SK-N-SH treated with all-trans-retinoic acid at 6 μM for 48 hours (cell line): ENCODE results near the gene NRXN2.

Experiments
- ATAC-seq: fragments of 200-7000 bp; cut with Tn5 transposase; 3 replicates; pipeline ENCODE4 v1.9.1; 2020; ENCODE audit warnings: mild to moderate bottlenecking, moderate library complexity
- ARNTL ChIP-seq: fragments of 450-650 bp; formaldehyde crosslinking; IDR thresholded peaks from 2 replicates; pipeline ENCODE4 v1.5.0; 2020; ENCODE audit warnings: low read depth, mild to moderate bottlenecking, moderate library complexity, borderline replicate concordance
- BACH2 ChIP-seq: fragments of 250-450 bp; sonication (Bioruptor Pico); IDR thresholded peaks from 2 replicates; pipeline ENCODE4 v1.9.0; 2021; ENCODE audit warnings: mild to moderate bottlenecking, borderline replicate concordance
- CREB5 ChIP-seq: fragments of 250-450 bp; sonication (Bioruptor Pico); IDR thresholded peaks from 2 replicates; pipeline ENCODE4 v1.5.1; 2020; ENCODE audit warnings: low read depth, mild to moderate bottlenecking, moderate library complexity
- ESRRG ChIP-seq: fragments of 250-450 bp; sonication (Bioruptor Pico); IDR thresholded peaks from 2 replicates; pipeline ENCODE4 v1.6.1; 2021; ENCODE audit warnings: mild to moderate bottlenecking
- ISL1 ChIP-seq: fragments of 250-450 bp; sonication (Bioruptor Pico); IDR thresholded peaks from 2 replicates; pipeline ENCODE4 v2.1.2; 2022; ENCODE audit warnings: mild to moderate bottlenecking, moderate library complexity
- OSR1 ChIP-seq: fragments of 250-450 bp; sonication (Bioruptor Pico); IDR thresholded peaks from 2 replicates; pipeline ENCODE4 v1.8.0; 2022; ENCODE audit warnings: moderate library complexity, mild to moderate bottlenecking, inconsistent platforms
- PATZ1 ChIP-seq: fragments of 250-450 bp; sonication (Bioruptor Pico); IDR thresholded peaks from 2 replicates; pipeline ENCODE4 v1.8.0; 2020; ENCODE audit warnings: mild to moderate bottlenecking, moderate library complexity, borderline replicate concordance
- POU6F1 ChIP-seq: fragments of 250-450 bp; sonication (Bioruptor Pico); IDR thresholded peaks from 2 replicates; pipeline ENCODE4 v1.8.0; 2021; ENCODE audit warnings: low read depth, mild to moderate bottlenecking, moderate library complexity, borderline replicate concordance
- PPARA ChIP-seq: fragments of 250-450 bp; sonication (Bioruptor Pico); IDR thresholded peaks from 2 replicates; pipeline ENCODE4 v1.5.0; 2020; ENCODE audit warnings: mild to moderate bottlenecking, borderline replicate concordance
- RARB ChIP-seq: fragments of 250-450 bp; sonication (Bioruptor Pico); IDR thresholded peaks from 2 replicates; pipeline ENCODE4 v1.8.0; 2021; ENCODE audit warnings: mild to moderate bottlenecking, moderate library complexity
- SNAI2 ChIP-seq: fragments of 250-450 bp; sonication (Bioruptor Pico); IDR thresholded peaks from 2 replicates; pipeline ENCODE4 v1.5.0; 2020; ENCODE audit warnings: mild to moderate bottlenecking, moderate library complexity
- TCF4 ChIP-seq: fragments of 250-450 bp; sonication (Bioruptor Pico); IDR thresholded peaks from 2 replicates; pipeline ENCODE4 v1.8.0; 2021; ENCODE audit warnings: mild to moderate bottlenecking, moderate library complexity, borderline replicate concordance
- TOX ChIP-seq: fragments of 250-450 bp; sonication (Bioruptor Pico); IDR thresholded peaks from 2 replicates; pipeline ENCODE4 v1.8.0; 2021; ENCODE audit warnings: mild to moderate bottlenecking, moderate library complexity, borderline replicate concordance
- TSHZ2 ChIP-seq: fragments of 250-450 bp; sonication (Bioruptor Pico); IDR thresholded peaks from 2 replicates; pipeline ENCODE4 v1.5.0; 2020; ENCODE audit warnings: mild to moderate bottlenecking, moderate library complexity
- ZC3H10 ChIP-seq: fragments of 250-450 bp; sonication (Bioruptor Pico); IDR thresholded peaks from 2 replicates; pipeline ENCODE4 v1.5.1; 2021; ENCODE audit warnings: mild to moderate bottlenecking, moderate library complexity
- ZFP30 ChIP-seq: fragments of 450-650 bp; formaldehyde crosslinking; IDR thresholded peaks from 2 replicates; pipeline ENCODE4 v1.5.0; 2022; ENCODE audit warnings: mild to moderate bottlenecking, moderate library complexity
- ZNF565 ChIP-seq: fragments of 450-650 bp; formaldehyde crosslinking; conservative IDR thresholded peaks from 2 replicates; pipeline ENCODE4 v1.5.0; 2020; ENCODE audit warnings: low read depth, mild to moderate bottlenecking, moderate library complexity
- ZNF70 ChIP-seq: fragments of 450-650 bp; formaldehyde crosslinking; IDR thresholded peaks from 2 replicates; pipeline ENCODE4 v1.5.0; 2020; ENCODE audit warnings: mild to moderate bottlenecking, moderate library complexity
- ZNF8 ChIP-seq: fragments of 450-650 bp; formaldehyde crosslinking; IDR thresholded peaks from 2 replicates; pipeline ENCODE4 v1.5.0; 2020; ENCODE audit warnings: mild to moderate bottlenecking, moderate library complexity
- TF ChIP-seq, protein P1 (sequence below): fragments of 250-450 bp; sonication (Bioruptor Pico); IDR thresholded peaks from 2 replicates; pipeline ENCODE4 v1.5.1; 2021; ENCODE audit warnings: mild to moderate bottlenecking, moderate library complexity

Gene NRXN2

GRCh38 chr11:64611176-64611575, 111.8 kb downstream of the NRXN2 start:
- TF ChIP-seq RARB (CRISPR knock-in tag) (no peak), TOX (no peak), TSHZ2 (CRISPR knock-in tag) (no peak), ZNF70 (CRISPR knock-in tag) (no peak), ARNTL (no peak), OSR1 (no peak), ISL1 (CRISPR knock-in tag) (no peak), POU6F1 (CRISPR knock-in tag) (no peak), ZNF565 (CRISPR knock-in tag) (no peak), CREB5 (no peak), PATZ1 (no peak), TCF4 (CRISPR knock-in tag) (no peak), ZC3H10 (CRISPR knock-in tag) (no peak), PPARA (CRISPR knock-in tag) (no peak)
- TF ChIP-seq, protein P1, sequence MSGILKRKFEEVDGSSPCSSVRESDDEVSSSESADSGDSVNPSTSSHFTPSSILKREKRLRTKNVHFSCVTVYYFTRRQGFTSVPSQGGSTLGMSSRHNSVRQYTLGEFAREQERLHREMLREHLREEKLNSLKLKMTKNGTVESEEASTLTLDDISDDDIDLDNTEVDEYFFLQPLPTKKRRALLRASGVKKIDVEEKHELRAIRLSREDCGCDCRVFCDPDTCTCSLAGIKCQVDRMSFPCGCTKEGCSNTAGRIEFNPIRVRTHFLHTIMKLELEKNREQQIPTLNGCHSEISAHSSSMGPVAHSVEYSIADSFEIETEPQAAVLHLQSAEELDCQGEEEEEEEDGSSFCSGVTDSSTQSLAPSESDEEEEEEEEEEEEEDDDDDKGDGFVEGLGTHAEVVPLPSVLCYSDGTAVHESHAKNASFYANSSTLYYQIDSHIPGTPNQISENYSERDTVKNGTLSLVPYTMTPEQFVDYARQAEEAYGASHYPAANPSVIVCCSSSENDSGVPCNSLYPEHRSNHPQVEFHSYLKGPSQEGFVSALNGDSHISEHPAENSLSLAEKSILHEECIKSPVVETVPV (CRISPR knock-in tag): no peak
- TF ChIP-seq, all 23 proteins: peak for 0
- ATAC-seq: no peak

- no peak for ATAC-seq
- no peak for TF ChIP-seq ESRRG
- no peak for TF ChIP-seq BACH2 (CRISPR knock-in tag)
- no peak for TF ChIP-seq ZFP30 (CRISPR knock-in tag)
- TF ChIP-seq TSHZ2 (CRISPR knock-in tag): no peak
Observed at GRCh38 chr11:64610596-64610995, 112.4 kb downstream of the NRXN2 start.

DNA sequence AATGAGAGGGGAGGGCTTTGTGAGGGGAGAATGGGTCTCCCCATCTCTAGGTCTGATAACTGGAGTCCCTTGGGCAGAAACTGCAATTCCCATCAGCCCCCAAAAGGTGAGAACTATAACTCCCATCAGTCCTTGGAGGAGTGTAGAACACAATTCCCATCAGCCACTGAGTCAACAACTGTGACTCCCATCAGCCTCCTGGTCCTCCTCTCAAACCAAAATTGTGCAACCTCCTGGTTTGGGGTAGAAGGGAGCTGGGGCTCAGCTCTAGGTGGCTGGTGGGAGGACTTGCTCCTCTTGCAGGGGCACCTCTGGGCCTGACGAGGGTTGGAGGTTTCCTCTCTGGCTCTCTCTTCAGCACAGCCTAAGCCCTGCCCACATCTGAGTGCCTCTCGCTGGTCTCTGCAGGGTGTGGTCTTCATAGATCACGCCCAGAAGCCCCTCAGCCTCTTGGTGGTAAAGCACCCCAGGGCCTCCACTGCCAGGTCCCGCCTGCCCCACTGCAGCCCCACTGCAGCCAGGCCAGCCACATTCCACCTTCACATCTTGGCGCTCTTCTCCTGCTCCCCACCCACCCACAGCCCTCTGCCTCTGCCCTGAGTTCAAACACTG, 113.5 kb downstream of the NRXN2 start:
- TF ChIP-seq ARNTL (no peak), ESRRG (no peak), TCF4 (CRISPR knock-in tag) (no peak), PPARA (CRISPR knock-in tag) (no peak), OSR1 (no peak), ZNF8 (CRISPR knock-in tag) (no peak), ZNF70 (CRISPR knock-in tag) (no peak), TSHZ2 (CRISPR knock-in tag) (no peak), SNAI2 (no peak)
- TF ChIP-seq, protein P1 (CRISPR knock-in tag): no peak
- TF ChIP-seq, all 23 proteins: peak for 0
- ATAC-seq: no peak
